HG03575 (cell line): Measurements from ENCODE around the gene RNF41.

Experiments used
- ATAC-seq: cut with Tn5 transposase; IDR thresholded peaks from one replicate; pipeline ENCODE4 v1.9.1; 2021; ENCODE audit not compliant: unreplicated experiment, insufficient number of reproducible peaks, low FRiP score; ENCODE audit errors: extremely low read depth

The RNF41 gene

DNA sequence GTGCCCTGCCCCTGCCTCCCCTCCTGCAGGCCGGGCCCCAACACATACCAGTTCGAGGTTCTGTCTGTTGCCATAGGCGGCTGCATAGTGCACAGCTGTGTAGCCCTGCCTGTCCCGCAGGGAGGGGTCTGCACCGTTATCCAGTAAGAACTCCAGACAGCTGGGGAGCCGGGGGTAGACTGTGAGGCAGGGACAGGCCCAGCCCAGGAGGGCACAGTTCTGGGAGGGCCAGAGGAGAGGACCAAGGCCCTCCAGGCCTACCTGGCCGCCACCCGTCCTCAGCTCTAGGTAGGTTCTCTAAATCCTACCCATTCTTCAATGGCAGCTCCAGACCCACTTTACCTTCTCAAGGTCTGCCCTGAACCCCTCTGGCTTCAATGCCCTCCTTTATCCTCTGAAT is 27.0 kb upstream of the RNF41 start:
- ATAC-seq = no peak

DNA sequence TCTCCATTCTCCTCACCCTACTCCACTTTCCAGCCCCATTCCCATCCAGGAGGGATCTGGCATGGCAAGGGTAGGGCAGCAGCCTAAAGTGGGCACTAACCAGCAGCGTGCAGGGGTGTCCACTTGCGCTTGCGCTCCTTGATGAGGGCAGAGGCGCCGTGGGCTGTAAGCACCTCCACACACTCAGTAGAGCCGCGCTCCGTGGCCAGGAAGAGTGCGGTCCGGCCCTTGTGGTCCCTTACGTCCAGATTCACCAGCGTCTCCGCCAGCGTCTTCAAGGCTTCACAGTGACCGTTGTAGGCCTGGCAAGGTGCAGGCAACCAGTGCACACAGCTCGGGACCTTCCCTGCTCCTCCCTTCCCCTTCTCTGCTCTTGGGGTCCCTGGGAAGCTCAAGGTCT is 26.2 kb upstream of the RNF41 start:
- no peak for ATAC-seq

DNA sequence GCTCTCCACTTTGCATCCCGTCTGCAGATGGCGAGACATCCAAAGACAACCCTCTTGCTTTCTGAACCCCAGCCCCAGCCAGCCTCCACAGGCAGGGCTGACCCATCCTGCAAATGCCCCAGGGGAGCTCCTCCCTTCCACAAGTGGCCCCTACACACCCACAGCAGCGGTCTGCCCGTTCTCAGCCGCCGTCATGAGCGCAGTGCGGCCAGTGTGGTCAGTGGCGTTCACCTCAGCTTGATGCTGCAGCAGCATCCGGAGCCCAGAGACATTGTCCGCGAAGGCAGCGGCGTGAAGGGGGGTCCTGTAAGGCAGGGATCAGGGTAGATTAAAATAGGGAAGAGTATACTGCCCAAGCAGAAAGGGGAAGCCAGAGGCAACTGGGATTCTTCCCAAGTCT is 22.8 kb upstream of the RNF41 start:
- ATAC-seq = no peak

DNA sequence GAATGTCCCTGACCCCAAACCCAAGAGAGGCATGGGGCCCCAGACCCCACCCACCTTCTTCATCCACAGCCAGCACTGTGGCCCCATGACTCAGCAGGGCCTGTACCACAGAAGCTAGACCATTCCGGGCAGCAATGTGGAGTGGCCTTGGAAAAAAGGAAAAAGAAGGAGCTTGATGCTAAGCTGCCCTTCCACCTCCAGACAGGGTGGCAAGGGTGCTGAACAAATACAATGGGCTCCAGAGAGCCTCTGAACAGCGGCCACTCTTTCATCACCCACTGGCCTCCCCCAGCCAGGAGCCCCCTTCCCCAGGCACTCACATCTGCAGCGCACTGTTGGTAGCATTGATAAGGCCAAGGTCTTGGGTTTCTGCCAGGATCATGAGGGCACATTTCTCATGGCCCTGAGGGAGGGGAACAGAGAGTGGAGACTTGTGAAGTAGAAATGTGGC is 22.0 kb upstream of the RNF41 start:
- no peak for ATAC-seq

DNA sequence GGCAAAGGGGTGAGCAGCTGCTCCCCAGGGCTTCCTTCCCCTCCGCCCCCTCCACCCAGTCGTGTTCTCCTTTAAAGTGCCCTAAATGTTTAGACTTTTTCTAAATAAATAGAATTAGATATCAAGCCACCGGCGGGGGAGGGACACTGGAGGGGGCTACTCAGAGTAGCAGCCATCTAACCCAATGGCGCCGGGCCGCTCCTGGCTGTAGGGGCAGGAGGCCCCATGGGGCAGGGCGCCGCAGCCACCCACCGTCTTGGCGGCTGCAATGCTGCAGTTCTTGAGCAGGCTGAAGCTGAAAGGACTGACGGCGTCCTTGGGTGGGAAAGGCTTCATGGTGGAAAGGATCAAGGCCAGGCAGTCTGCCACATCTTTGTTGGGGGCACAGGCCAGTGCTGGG is 21.3 kb upstream of the RNF41 start:
- ATAC-seq = no peak

DNA sequence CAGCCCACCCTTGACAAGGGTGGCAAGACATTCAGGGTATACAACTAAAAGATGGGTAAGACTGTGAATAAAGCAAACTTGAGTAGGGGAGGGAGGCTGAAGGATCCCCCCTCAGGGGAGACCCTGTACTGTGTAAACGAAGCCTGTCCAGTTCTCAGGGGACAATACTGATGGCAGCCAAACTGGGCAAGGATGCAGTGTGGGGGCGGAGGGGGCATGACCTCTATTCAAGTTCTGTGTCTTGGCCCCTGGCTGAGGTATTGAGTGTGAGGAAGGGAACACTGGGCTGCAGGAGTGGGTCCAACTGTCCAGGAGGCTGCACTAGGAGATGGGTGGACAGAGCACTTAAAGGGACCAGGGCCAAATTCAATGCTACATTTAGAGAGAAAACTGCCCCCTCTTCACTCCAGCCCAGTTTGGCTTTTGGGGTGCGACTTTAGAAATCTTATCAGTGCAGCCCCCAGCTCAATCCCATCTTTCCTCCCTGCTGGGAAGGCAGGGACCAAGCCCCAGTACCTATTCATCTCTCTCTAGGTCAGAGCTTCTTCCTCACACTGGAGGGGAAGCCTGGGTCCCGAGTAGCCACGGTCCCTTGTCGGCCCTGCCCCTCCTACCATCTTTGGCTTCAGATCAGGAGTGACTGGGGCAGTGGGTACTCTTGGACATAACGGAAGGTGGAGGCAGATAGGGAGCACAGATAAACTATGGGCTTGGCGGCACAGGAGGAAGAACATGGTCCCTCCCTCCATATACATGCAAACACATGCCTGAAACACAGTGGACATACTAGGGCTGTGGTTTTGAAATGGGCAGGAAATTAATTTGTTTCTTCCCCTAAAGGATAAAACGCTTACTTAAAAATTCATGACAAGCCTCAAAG is 19.9 kb upstream of the RNF41 start:
- ATAC-seq = no peak

DNA sequence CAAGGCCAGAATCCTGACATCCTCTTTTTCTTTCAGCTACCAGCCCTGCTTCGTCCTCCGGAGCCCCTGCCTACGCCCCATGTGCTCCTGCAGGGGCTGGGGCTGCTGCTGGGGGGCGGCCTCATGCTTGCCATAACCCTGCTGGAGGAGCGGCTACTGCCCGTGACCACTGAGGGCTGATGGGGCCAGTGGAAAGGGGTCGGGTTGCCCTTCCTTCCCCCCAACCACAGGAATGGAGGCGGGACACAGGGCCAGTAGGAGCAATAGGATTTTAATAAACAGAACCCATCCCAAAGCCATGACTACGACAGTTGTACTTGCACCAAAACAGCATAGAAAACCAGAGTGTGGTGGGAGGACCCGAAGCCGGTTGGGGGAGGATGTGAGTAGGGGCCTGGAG is 15.8 kb upstream of the RNF41 start:
- ATAC-seq = no peak

DNA sequence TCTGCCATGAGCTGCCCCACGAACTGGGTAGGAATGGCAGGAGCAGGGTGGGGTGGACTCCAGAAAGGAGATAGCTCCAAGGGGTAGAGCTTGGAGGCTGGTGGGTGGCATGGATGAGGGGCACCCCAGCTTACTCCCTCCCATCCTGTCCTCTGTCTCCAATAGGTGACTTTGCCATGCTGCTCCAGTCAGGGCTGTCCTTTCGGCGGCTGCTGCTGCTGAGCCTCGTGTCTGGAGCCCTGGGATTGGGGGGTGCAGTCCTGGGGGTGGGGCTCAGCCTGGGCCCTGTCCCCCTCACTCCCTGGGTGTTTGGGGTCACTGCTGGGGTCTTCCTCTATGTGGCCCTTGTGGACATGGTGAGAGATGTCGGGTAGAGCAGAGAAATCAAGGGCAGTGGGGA is 15.3 kb upstream of the RNF41 start:
- ATAC-seq = no peak

DNA sequence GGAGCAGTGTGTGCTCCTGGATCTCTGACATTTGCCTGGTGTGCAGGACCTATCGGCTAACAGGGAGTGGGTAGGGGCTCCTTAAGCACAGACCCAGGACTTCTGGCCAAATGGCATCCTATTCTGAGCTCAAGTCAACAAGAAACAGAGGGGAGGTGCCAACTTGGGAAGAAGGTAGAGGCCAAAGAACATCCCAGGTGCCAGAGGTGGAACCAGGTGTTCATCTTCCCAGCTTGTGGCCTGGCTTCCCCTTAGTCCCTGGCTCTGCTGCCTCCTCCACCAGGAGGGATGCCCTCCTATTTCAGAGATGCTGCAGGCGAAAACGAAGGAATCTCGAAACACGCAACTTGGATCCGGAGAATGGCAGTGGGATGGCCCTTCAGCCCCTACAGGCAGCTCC is 14.4 kb upstream of the RNF41 start:
- no peak for ATAC-seq

DNA sequence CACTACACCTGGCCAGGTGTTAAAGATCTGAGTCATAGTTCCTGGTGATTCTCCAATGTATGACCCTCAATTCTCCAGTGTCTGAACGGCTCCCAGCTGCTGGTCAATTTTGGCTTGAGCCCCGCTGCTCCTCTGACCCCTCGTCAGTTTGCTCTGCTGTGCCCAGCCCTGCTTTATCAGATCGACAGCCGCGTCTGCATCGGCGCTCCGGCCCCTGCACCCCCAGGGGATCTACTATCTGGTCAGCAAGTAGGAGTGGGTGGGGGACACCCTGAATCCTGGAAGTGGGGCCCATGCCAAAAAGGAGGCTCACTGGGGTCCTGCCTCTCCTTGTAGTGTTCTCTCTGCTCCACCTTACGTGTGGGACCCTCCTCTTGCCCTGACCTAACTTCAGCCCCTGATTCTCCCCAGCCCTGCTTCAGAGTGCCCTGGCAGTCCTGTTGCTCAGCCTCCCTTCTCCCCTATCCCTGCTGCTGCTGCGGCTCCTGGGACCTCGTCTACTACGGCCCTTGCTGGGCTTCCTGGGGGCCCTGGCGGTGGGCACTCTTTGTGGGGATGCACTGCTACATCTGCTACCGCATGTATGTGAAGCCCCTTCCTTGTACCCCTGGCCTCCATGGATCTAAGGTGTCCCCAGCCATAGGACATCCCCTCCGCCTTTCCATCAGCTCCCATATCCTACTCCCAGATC is 13.2 kb upstream of the RNF41 start:
- no peak for ATAC-seq

DNA sequence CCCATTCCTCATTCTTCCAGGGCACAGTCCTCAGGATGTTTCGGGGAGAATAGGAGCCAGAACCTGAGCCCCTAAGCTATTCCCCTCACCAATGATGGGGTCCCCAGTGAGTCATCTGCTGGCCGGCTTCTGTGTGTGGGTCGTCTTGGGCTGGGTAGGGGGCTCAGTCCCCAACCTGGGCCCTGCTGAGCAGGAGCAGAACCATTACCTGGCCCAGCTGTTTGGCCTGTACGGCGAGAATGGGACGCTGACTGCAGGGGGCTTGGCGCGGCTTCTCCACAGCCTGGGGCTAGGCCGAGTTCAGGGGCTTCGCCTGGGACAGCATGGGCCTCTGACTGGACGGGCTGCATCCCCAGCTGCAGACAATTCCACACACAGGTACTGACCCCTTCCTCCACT is 9.5 kb upstream of the RNF41 start:
- ATAC-seq = no peak

DNA sequence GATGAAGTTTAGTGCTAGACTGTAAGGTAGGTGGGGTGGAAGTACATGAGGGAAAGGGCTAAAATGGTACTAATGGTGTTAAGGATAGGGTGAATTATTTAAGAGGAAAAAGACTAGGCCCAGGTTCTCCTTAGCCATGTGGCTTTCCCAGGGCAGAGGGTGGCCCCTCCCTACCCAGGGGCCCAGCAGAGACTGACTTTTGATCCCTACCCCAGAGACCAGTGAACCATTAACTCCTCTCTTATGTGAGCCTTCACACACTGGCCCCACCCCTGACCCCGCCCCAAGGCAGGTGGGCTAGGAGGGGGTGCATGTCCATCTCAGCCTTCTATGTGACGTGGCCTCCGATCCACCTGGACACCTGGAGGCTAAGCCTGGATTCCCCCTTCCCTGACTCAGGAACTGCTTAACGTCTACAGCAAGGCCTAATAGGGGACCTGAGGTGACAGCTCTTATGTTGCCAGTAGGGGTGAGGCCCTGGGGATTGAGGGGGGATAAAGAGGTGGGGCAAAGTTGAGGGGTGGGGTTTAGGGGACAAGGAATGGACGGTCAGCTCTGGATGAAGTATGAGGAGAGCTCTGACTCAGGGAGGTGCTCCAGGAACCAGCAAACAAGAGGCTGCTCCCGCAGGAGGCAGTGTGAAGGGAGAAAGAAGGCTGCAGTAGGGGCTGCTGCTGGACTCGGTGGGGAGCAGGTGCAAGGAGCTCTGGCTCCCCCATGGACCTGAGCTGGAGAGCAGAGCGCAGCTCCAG is 8.9 kb upstream of the RNF41 start:
- ATAC-seq = no peak

DNA sequence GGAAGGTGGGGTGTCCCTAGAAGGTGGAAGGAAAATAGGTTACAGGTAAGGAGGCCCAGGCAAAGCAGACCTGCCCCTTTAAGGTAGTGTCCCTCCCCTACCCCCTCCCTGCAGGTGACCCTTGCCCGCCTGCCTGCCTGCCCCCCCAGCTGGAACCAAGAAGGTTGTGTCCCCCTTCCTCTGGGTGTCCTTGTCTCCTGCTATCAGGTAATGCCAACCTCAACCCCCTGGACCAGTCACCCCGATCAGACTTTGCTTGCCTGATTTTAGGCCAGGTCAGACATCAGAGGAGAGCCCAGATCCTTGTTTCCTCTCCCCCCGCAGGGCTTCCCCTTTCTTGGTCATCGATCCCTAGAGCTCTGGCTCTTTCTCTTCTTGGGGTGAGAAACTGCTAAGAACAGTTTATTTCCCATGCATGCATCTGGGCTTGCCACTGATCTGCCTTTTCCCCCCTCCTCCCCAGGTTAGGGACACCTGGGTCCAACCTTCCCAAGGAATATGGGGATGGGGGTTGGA is 8.3 kb upstream of the RNF41 start, which contains the start of gene SLC39A5:
Gene SLC39A5, plus strand, starts transcription at position 136 of the 516 bp plus-strand sequence. CDS start 1,224 bp downstream, outside the sequence.
- ATAC-seq = no peak

DNA sequence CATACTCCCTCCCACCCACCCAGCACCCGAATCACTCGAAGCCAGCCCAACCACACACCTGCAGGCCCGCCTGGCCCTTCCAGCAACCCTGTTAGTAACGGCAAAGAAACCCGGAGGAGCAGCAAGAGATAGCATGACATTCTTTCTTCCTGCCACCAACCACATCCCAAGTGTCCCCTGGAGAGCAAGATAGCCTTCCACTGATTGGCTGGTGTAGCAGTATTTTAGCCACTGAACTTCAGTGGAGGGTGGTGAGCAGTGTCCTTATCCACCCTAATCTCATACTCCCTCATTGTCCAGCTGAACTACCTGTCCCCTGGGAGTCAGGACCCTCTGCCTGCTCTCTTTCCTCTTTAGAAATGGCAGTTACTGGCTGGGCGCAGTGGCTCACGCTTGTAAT is 7.4 kb upstream of the RNF41 start:
- ATAC-seq = no peak

DNA sequence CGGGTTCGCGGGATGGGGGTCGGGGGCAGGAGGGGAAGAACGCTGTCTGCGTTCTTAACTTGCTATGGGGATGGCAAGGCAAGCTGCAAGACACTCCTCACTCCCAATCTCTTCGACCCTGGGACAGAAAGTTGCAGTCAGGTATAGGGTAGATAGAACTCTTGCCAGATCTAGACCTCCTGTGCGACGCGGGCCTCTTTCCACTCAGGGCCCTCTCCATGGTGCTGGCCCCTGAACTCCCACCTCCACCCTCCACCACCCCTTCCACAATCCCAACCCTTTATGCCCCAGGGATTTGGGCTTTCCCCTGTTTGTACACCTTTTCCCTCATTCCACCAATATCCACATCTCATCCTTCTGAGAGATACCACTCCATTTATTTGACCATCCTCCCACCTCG is 3.2 kb upstream of the RNF41 start:
- no peak for ATAC-seq

DNA sequence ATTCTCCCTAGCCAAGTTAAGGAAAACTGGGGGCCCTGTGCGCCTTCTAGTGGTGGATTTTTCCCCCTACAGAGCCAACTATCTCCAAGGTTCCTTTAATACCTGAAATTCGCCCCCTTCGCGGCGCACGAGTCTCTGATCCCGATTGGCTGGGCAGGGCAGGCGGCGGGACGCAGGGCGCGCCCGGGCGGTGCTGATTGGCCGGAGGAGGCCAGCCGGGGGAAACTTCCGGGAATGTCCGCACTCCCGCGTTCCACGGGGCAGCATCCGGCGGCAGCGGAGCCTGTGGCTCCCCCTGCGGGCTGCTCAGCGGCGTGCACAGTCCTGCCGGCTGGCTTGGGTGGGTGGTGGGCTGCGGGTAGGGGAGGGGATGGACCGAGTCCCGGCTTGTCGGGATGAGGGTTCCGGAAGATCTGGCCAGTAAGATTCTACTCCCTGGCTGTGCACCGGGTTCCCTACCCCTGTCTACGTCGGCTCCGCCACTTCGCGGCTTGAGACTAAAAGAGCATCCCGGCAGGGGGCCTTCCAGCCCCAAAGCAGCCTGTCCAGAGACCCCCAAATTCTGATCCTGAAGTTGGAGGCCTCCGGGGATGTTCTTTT is 2.5 kb upstream of the RNF41 start, which contains the start of gene NABP2:
Gene NABP2, plus strand, starts transcription at position 241 of the 600 bp plus-strand sequence. CDS start 515 bp downstream, outside the sequence.
- peak; percentile 51 for ATAC-seq

DNA sequence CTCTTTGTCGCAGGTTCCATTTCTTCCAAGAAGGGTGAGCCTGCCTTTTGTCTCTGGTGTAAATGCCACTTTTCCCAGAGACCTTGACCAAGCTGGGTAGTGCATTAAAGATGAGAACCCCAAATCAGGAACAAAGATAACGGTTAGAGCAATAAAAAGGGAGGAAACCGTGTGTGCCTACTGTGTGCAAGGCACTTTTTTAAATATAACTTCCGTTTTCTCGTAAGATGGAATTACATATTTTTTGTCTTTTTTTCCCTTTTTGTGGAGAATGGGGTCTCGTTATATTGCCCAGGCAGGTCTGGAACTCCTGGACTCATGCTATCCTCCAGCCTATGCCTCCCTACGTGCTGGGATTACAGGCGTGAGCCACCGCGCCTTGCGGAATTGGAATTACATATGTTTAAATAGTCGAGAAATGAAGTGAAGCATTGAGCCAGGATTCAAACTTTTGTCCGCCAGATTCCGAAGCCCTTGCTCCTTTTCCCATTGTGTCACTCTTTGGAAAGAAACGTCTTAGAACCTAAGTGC is 1.9 kb upstream of the RNF41 start:
- no peak for ATAC-seq

DNA sequence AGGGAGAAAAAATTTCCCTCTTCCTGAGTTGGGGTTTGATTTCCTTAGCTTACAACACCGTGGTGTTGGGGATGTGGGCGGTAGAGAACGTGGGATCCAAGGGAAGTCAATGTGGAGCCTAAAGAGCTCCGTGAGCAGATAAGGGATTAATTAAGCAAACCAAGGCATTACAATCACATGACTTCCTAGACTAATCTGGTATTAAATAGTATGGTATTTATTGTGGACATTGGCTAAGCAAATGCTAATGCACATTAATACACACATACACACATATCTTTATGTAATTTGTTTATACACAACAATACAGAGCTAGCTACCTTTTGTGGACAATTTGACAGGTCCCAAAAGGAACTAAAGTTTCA is 791 bp upstream of the RNF41 start:
- no peak for ATAC-seq

DNA sequence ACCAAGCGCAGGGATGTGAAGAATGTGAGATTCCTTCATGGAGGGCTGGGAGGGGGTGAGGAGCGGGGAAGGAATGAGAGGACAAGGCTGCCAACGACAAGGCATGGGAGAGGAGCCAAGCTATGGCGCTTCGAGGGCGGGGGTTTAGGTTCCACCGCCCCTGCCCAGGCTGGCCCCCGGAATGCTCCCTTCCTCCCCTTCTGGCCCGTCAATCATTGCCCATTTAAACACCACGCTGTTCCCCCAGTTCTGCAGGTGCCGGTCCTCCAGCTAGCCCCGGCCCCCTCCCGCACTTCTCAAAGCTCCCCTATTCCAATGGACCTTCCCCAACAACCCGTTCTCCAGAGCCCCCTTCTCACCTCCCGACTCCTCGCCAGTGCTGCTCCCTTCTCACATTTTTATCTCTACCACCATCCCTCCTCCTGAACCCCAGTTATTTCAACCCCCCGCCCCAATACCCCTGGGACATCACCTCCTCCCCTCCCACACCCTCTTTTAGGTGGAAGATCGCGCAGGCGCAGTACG is 428 bp downstream of the RNF41 start:
- no peak for ATAC-seq
